Stimulated activated CD4-positive, alpha-beta T cell treated with anti-CD3 and anti-CD28 coated beads, Interleukin-4, amount 100 ng/mL, for 1 hour (primary cell): ENCODE data around the gene ATPAF1.
A peak's percentile ranks its signal among the peaks of the same experiment; 100 is the strongest.
"Not testable (repeated sequence)": the region's sequence is repeated elsewhere in the genome, so short reads cannot be mapped to it uniquely, and the experiment has no call there.

Source experiments
- DNase-seq: peaks from one replicate; pipeline ENCODE4 v3.0.0-alpha.2; 2020

Gene ATPAF1

GRCh38 chr1:46667782-46668760 is at the start of gene ATPAF1:
ATPAF1 (minus strand) TSS chr1:46668364; CDS start chr1:46668322, 42 bp downstream.
- peak; percentile 67 for DNase-seq

GRCh38 chr1:46717654-46718053 is 49.5 kb upstream of the ATPAF1 start:
- DNase-seq = no peak

DNA sequence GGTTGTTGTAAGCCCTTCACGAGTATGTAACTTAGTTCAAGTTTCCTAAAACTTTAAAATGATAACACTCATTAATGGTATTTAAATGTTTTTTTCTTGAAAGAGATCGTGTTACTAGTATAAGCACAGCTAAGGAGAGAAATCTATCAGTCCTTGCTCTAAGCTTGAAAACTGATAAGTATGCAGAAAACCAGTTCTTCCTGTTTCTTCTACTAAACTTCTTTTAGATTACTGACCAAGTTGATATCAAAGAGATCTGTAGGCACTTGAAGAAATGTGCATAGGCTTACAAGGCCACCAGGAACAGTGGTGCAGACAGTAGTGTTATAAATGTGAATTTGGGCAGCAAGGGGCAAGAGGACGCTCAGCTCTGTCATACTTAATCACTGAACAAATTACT is 46.8 kb upstream of the ATPAF1 start:
- no peak for DNase-seq

DNA sequence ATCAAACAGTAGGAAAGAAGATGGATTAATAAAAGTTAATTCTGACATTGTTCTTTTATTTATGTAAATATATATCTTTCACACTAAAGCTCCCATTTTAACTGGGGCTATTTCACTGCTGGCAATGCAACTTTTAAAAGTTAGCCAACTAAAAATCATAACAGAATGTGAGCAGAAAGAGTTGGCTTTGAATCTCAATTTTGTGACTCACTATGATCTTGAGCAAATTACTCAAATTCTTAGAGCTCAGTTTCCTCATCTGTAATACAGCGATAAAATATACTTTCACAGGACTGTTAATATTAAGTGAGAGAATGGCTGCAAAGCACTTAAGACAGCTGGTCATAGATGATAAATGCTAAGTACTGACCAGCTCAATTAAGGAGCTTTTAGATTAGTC is 40.0 kb upstream of the ATPAF1 start:
- DNase-seq = no peak

GRCh38 chr1:46705408-46705807 is 37.2 kb upstream of the ATPAF1 start:
- DNase-seq = no peak

GRCh38 chr1:46703927-46704641 is 35.9 kb upstream of the ATPAF1 start:
- no peak for DNase-seq

GRCh38 chr1:46699666-46700065 is 31.5 kb upstream of the ATPAF1 start:
- no peak for DNase-seq

DNA sequence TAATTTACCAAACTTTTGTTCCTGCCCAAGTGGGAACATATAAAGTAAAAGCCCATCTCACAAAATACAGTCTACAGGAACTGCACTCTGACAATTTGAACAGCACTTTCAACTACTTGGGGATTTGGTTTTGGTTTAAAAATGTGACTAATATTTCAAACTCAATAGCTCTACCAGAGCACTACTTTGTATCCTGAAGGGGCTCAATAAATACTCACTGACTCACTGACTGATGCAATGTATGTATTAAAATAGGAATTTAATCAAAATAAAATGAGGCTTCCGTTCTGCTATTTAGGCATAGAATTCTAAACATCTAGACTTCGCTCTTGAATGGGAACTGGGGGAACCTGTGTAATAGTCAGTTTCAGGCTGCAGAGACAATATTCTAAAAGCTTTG is 28.9 kb upstream of the ATPAF1 start:
- no peak for DNase-seq

DNA sequence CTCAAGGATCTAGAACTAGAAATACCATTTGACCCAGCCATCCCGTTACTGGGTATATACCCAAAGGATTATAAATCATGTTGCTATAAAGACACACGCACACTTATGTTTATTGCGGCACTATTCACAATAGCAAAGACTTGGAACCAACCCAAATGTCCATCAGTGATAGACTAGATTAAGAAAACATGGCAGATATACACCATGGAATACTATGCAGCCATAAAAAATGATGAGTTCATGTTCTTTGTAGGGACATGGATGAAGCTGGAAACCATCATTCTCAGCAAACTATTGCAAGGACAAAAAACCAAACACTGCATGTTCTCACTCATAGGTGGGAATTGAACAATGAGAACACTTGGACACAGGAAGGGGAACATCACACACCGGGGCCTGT is 26.5 kb upstream of the ATPAF1 start:
- DNase-seq = not testable (repeated sequence)

- DNase-seq = no peak
Observed at GRCh38 chr1:46692811-46693770, 24.9 kb upstream of the ATPAF1 start.

GRCh38 chr1:46691997-46692790 is 24.0 kb upstream of the ATPAF1 start:
- no peak for DNase-seq

GRCh38 chr1:46690931-46691421 is 22.8 kb upstream of the ATPAF1 start:
- no peak for DNase-seq

DNA sequence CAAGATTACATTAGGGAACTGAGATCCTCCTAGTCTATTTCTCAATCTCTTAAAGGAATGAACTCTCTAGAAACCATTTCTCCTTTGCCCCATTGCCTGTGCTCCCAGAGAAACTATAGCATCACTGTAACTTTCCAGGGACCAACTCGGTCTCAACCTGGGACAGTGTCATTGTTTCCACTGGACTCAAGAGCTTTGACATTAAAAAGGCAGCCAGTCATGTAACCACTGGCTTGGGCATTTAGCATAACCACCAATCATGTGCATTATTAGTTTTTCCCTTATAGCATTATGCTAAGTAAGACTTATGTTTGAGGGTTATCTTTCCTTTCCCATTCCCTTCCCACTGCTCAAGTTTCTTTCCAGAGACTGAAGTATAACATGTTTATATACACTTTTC is 21.7 kb upstream of the ATPAF1 start:
- DNase-seq = no peak

- DNase-seq = no peak
Observed at GRCh38 chr1:46689356-46689755, 21.2 kb upstream of the ATPAF1 start.

- DNase-seq = no peak
Observed at GRCh38 chr1:46687921-46688509, 19.9 kb upstream of the ATPAF1 start.

- no peak for DNase-seq
Observed at GRCh38 chr1:46687093-46687659, 19.0 kb upstream of the ATPAF1 start.

- DNase-seq = no peak
Observed at GRCh38 chr1:46686255-46686654, 18.1 kb upstream of the ATPAF1 start.

GRCh38 chr1:46684670-46685069 is 16.5 kb upstream of the ATPAF1 start:
- no peak for DNase-seq

- no peak for DNase-seq
Observed at GRCh38 chr1:46682064-46682463, 13.9 kb upstream of the ATPAF1 start.

DNA sequence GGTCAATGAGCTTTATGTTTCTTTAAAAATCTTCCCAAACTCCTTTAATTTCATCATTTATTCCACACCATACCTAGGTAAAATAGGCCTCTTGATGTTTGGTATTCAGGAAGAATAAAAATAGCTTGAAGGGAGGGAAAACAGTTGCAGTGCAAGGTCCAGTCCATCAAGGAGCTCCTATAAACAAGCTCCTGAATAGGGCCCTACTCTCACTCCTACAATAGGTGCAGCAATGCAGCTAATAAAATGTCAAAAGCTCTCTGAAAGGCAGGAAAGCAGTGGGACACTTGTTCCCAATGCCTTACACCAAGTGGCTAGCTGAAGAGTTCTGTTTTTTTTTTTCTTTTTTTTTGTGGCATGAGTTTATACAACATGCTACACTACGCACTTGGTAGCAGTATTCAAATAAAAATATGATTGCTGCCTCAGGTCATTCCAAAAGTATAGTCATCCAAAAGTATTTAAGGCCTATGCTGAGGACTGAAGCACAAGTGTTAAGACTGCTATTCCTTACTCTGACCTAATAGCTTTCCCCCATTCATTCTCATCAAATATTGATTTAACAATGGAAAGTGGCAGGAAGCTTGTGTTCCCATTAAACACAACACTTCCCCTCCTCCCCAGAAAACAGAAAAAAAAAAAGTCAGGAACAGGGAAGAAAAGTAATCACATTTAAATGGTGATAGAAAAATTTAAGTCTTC is 13.3 kb upstream of the ATPAF1 start:
- no peak for DNase-seq
